Caco-2 (cell line): Measurements from ENCODE around the gene ABCA13. TPM values are rescaled to one million over a fixed set of nuclear protein-coding genes. Genes with fewer than 3 reads are reported as not detected.

Experiments used
- BruUV-seq: library from RNA; stranded (reverse); fragments of 400-500 nt; replicated peaks from 2 replicates; lab custom pipeline; 2021; lab: Mats Ljungman, UMichigan
- CTCF ChIA-PET: fragments of 300-600 bp; sonication (Branson Sonifier 250); formaldehyde crosslinking; loops from one replicate; lab custom pipeline; 2022; ENCODE audit warnings: antibody characterized with exemption; lab: Charles Lee
- POLR2A ChIA-PET: fragments of 300-600 bp; sonication (Branson Sonifier 250); formaldehyde crosslinking; loops from one replicate; lab custom pipeline; 2022; ENCODE audit warnings: antibody characterized with exemption; lab: Charles Lee
- DNase-seq, 2 experiments: peaks; one replicate each; pipeline versions ENCODE4 v3.0.0 to v3.0.0-alpha.2; 2020 to 2022
- H3K27me3 ChIP-seq: replicated peaks from 2 replicates; pipeline ENCODE4 v1.6.0; 2011; ENCODE audit warnings: low read length; ENCODE audit not compliant: control insufficient read depth, insufficient read depth
- H3K36me3 ChIP-seq: 2 replicates; pipeline ENCODE4 v1.5.1; 2011; ENCODE audit warnings: low read length; ENCODE audit not compliant: control insufficient read depth, insufficient read depth
- H3K4me1 ChIP-seq: fragments of 250-450 bp; sonication (Bioruptor Pico); 2 replicates; pipeline ENCODE4 v1.5.1; 2020; ENCODE audit warnings: mild to moderate bottlenecking
- H3K4me3 ChIP-seq: 2 replicates; pipeline ENCODE4 v1.5.1; 2011; ENCODE audit warnings: low read depth, mild to moderate bottlenecking, control low read depth, low read length
- H3K9me3 ChIP-seq: fragments of 250-450 bp; sonication (Bioruptor Pico); 2 replicates; pipeline ENCODE4 v1.5.1; 2020; ENCODE audit warnings: mild to moderate bottlenecking, moderate library complexity
- H3K27ac Mint-ChIP-seq: one replicate; pipeline ENCODE4 v1.8.0; 2022; ENCODE audit warnings: mixed read lengths; ENCODE audit not compliant: unreplicated experiment
- H3K27me3 Mint-ChIP-seq: one replicate; pipeline ENCODE4 v1.8.0; 2022; ENCODE audit warnings: mixed read lengths; ENCODE audit not compliant: insufficient read depth, unreplicated experiment
- H3K36me3 Mint-ChIP-seq: one replicate; pipeline ENCODE4 v1.8.0; 2022; ENCODE audit warnings: mild to moderate bottlenecking, mixed read lengths; ENCODE audit not compliant: insufficient read depth, unreplicated experiment
- H3K4me1 Mint-ChIP-seq: one replicate; pipeline ENCODE4 v1.8.0; 2022; ENCODE audit warnings: low read depth, mixed read lengths; ENCODE audit not compliant: unreplicated experiment
- H3K4me3 Mint-ChIP-seq: one replicate; pipeline ENCODE4 v1.8.0; 2022; ENCODE audit warnings: mild to moderate bottlenecking, moderate library complexity, mixed read lengths; ENCODE audit not compliant: unreplicated experiment
- H3K9me3 Mint-ChIP-seq: one replicate; pipeline ENCODE4 v1.8.0; 2022; ENCODE audit warnings: mixed read lengths; ENCODE audit not compliant: unreplicated experiment
- CTCF ChIP-seq, 2 experiments: fragments of 200-600 bp in 1 of 2; IDR thresholded peaks; 1 replicate in 1 of 2; 2 replicates in 1 of 2; pipeline versions ENCODE4 v1.5.1 to v1.8.0; 2011 to 2022; ENCODE audit warnings: antibody characterized with exemption in 1 of 2, control low read depth in 1 of 2, inconsistent platforms in 1 of 2, low read depth in 1 of 2, low read length in 1 of 2, mild to moderate bottlenecking in 1 of 2, moderate library complexity in 1 of 2; ENCODE audit not compliant: insufficient read depth in 1 of 2, severe bottlenecking in 1 of 2, unreplicated experiment in 1 of 2
- intact Hi-C: fragments of 100-400 bp; cut with micrococcal nuclease; formaldehyde crosslinking; loops from one replicate; pipeline ENCODE4 v1.10.0; 2022; ENCODE audit not compliant: unreplicated experiment
- total RNA-seq: library from RNA; stranded (reverse); gene quantifications from 2 replicates; pipeline ENCODE4 v1.2.3, GENCODE V29; 2022

The ABCA13 gene
- total RNA-seq, 1 experiment from 2014 or later: 0.07 TPM

DNA sequence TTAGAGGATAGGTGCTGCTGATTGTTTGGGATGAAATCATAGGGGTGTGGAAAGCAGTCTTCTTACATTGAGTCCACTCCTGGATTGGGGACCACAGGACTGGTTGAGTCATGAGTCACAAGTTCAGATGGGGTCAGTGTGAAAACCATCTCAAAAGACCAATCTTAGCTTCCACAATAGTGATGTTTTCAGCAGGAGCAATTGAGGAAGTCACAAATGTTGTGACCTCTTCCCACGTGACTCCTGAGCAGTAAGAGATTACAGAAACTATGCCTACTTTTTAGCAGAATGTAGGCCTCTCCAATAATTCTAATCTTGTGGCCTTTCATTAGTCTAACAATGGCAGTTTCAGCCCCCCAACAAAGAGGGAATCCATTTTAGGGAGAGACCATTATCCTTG, 496.1 kb downstream of the ABCA13 start:
- Mint-ChIP-seq H3K27ac (no peak overlapping the region), H3K27me3 (no peaks in the 10 kb centered on the region), H3K4me1 (no peaks in the 10 kb centered on the region), H3K36me3 (no peaks in the 10 kb centered on the region), H3K4me3 (no peak overlapping the region), H3K9me3 (no peaks in the 10 kb centered on the region)
- no peak overlapping the region for H3K4me3 ChIP-seq
- CTCF ChIA-PET: no interaction called here
- TF ChIP-seq CTCF (IDR thresholded peaks at IDR 0.05; ENCODE audit: insufficient read depth in 1 of 2, low read depth in 1 of 2, low read length in 1 of 2, severe bottlenecking in 1 of 2, unreplicated experiment in 1 of 2): no peak
- peaks cover 3% of the 10 kb centered on the region; the same call in 1 of the 2 replicates for H3K9me3 ChIP-seq
- DNase-seq: no peak
- H3K27me3 ChIP-seq: no peaks in the 10 kb centered on the region
- BruUV-seq: no TSS peak
- no peaks in the 10 kb centered on the region for H3K4me1 ChIP-seq
- intact Hi-C loops: no loop called here
- POLR2A ChIA-PET: no interaction called here
- H3K36me3 ChIP-seq: no peaks in the 10 kb centered on the region

DNA sequence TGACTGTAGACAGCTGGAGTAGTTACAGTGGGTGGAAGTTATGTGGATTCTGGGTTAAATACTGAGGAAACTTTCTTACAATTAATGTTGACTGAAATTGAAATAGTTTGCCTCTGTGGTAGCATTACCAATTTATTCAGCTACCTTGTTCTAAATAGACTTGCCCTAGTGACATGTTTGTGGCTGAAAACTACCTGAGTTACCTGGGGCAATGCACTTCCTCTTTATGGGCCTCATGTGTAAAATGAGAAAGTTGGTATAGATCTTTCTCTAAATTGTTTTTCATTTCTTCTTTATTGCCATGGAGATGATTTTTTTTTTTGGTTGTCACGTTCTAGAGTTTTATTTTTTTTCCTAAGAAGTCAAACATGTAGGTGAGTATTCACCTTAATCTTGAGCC, 500.4 kb downstream of the ABCA13 start:
- no peak for DNase-seq
- Histone ChIP-seq H3K27me3 (no peaks in the 10 kb centered on the region), H3K4me1 (no peaks in the 10 kb centered on the region), H3K36me3 (no peaks in the 10 kb centered on the region), H3K4me3 (no peak overlapping the region), H3K9me3 (no peaks in the 10 kb centered on the region)
- H3K36me3 Mint-ChIP-seq: no peaks in the 10 kb centered on the region
- ChIA-PET POLR2A (no interaction called here), CTCF (no interaction called here)
- TF ChIP-seq CTCF (IDR thresholded peaks at IDR 0.05; ENCODE audit: insufficient read depth in 1 of 2, low read depth in 1 of 2, low read length in 1 of 2, severe bottlenecking in 1 of 2, unreplicated experiment in 1 of 2): no peak
- BruUV-seq: no TSS peak
- H3K27ac Mint-ChIP-seq: no peak overlapping the region
- H3K9me3 Mint-ChIP-seq: no peaks in the 10 kb centered on the region
- no peaks in the 10 kb centered on the region for H3K4me1 Mint-ChIP-seq
- no peak overlapping the region for H3K4me3 Mint-ChIP-seq
- H3K27me3 Mint-ChIP-seq: no peaks in the 10 kb centered on the region
- intact Hi-C loops: no loop called here

DNA sequence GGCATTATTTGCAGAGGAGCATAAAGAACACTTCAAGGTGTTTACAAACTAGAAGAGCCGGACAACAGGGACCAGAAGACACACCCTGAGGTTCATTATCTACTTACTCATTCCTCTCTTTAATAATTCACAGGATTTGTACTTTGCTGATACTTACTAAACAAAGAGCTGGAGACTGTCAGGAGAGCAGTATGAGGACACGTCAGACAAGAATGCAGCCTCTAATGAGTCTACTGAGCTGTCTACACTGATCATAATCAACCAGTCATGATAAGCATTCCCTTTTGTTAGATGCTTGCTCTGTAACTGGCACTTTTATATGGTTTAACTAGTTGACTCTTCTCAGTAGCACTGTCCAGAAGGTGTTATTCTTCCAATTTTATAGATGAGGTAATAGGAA, 509.7 kb downstream of the ABCA13 start:
- H3K4me1 Mint-ChIP-seq: no peaks in the 10 kb centered on the region
- Histone ChIP-seq H3K4me3 (no peak overlapping the region), H3K36me3 (no peaks in the 10 kb centered on the region), H3K9me3 (no peaks in the 10 kb centered on the region), H3K4me1 (peaks cover 5% of the 10 kb centered on the region; the same call in 1 of the 2 replicates), H3K27me3 (no peaks in the 10 kb centered on the region)
- H3K9me3 Mint-ChIP-seq: peaks cover 4% of the 10 kb centered on the region
- H3K36me3 Mint-ChIP-seq: no peaks in the 10 kb centered on the region
- BruUV-seq: no TSS peak
- H3K4me3 Mint-ChIP-seq: no peak overlapping the region
- H3K27me3 Mint-ChIP-seq: peaks cover 4% of the 10 kb centered on the region
- TF ChIP-seq CTCF (IDR thresholded peaks at IDR 0.05; ENCODE audit: insufficient read depth in 1 of 2, low read depth in 1 of 2, low read length in 1 of 2, severe bottlenecking in 1 of 2, unreplicated experiment in 1 of 2): no peak
- ChIA-PET CTCF (no interaction called here), POLR2A (no interaction called here)
- intact Hi-C loops: no loop called here
- DNase-seq: no peak
- H3K27ac Mint-ChIP-seq: no peak overlapping the region
